ENCODE results near the gene ANO10.
"Not testable (repeated sequence)": the region's sequence is repeated elsewhere in the genome, so short reads cannot be mapped to it uniquely, and the experiment has no call there.

The ANO10 gene

GRCh38 chr3:43565661-43566341 is 56.0 kb downstream of the ANO10 start:
- not testable (repeated sequence) for DNase-seq

DNA sequence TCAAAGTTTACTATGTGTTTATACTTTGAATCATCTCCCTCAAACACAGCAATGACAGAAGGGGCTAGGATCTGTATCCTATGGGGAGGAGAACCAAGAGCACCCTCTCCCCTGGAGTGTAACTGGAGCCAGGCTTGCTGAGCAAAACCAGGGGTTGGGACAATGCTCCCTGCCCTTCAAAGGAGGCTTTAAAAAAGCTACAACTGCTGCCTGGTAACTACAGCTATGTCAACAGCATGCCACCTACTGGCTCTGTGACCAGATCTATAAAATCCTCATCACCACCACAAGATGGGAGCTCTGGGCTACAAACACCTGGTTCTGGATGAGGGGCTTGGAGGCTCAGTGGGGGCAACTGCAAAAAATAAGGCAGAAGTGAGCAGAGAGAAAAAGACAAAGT is 61.9 kb downstream of the ANO10 start:
- DNase-seq = no peak

DNA sequence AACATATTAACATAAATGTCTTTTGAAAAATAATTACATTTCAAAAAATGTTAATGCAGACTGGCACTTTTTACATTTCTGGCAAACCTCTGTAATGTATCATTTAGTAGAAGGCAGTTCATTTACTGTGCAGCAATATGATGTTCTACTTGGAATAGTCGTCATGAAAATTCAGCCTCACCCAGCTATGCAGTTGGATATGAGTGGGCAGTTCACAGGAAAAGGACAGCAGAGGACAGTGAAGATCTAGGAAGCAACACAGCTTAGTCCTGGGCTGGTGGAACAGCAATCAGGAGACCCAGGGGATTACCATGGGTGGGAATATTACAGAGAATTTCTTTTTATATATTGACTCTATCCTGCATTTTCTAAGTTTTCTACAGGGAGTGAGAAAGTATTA is 63.6 kb downstream of the ANO10 start:
- no peak for DNase-seq

DNA sequence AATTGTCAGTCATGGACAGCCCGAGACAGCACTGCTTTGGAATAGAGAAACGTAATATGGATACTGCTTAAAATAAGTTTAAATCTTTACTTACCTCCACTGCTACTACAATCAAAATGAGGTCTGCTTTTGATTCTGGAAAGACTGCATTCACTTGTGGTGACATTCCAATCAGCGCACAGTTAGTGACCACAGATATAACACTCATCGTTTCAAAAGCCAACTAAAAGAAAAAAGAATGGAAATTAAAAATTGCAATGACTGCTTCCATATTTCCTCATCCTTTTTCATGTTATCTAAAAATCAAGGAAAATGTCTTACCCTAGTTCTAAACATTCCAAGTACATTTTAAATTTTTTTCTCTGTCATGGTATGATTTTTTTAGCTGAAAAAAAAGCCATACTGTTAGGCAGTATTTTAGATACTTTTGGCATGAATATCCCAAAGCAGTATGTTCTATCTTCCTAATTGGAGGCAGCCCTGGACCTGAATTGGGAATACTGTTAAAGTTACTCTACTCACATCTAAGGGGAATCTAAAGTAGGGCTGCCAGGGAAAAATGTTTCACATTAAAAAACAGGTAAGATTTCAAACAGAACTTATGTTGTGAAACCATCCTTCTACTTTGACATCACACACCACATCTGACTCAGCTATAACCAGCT is 72.1 kb downstream of the ANO10 start:
- no peak for DNase-seq

DNA sequence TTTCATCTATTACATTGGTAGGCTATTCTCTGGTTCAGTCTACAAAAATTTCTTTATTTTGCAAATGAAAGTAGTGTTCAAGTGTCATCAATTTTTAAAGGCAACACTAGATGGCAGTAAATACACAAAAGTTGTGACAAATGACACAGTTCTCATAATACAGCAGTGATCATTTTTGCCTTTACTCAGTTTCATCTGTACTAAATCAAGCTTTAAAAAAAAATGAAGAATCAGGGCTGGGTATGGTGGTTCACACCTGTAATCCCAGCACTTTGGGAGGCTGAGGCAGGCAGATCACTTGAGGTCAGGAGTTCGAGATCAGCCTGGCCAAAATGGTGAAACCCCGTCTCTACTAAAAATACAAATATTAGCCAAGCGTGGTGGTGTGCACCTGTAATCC is 77.5 kb downstream of the ANO10 start:
- peak in 1 of 2 experiments; percentile 64 for DNase-seq

GRCh38 chr3:43542328-43543043 is 79.3 kb downstream of the ANO10 start:
- DNase-seq = no peak

DNA sequence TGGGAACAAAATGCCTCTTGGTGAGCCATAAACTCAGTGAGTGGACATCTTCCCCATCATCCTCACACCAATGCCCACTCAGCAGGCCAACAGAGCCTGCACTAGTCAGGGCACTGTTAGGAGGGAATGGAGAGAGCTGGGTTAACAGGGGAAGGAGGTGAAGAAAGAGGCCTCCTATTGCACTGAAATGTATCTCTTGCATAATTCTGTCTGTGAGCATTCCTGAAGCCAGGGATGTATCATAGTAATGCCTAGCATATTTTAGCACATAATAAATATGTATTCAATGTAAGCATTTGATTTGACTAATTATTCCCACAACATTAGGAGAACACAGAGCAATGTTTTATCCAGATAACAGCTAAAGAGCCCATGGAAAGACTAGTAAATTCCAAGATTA is 81.2 kb downstream of the ANO10 start:
- no peak for DNase-seq

GRCh38 chr3:43539321-43539720 is 82.5 kb downstream of the ANO10 start:
- no peak for DNase-seq

DNA sequence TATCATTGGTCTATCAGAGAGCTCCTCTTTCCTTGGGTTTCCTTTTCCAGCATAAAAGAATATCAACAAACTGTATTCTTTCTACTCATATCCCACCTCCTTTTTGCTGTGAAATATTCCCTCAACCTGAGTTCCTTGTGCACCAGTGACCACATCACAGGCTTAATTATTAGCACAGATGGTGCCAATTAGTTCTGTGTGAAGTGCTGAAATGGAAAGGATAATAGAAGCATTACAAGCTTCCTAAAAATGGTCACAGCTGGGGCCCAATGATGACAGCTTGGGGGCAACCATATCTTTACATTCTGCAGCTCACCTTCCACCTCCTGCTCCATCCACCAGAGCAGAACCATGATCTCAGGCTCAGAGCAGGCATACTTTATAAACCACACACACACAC is 84.6 kb downstream of the ANO10 start:
- DNase-seq = no peak

- no peak for DNase-seq
Observed at GRCh38 chr3:43534675-43535074, 87.1 kb downstream of the ANO10 start.

- DNase-seq = no peak
Observed at GRCh38 chr3:43533009-43533408, 88.8 kb downstream of the ANO10 start.

- DNase-seq = no peak
Observed at GRCh38 chr3:43531835-43532234, 90.0 kb downstream of the ANO10 start.

DNA sequence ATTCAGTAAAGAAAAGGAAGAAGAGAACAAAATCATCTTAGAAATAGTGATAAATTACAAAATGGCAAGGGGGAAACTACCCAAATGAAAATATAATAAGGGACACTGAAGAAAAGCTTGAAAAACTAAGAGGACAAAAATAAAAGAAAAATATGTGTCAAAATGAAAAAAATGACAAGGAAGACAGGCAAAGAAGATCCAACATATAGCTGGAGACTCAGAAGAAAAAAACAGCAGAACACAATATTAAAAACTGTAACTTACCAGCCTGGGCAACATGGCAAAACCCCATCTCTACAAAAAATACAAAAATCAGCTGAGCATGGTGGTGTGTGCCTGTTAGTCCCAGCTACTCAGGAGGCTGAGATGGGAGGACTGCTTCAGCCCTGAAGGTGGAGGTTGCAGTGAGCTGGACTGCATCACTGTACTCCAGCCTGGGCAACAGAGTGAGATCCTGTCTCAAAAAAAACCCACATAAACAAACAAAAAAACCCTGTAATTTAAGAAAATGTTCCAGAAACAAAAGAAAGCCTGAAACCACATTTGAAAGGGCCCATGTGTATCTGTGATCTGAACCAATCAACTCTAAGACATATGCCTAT is 93.2 kb downstream of the ANO10 start:
- no peak for DNase-seq

- DNase-seq = no peak
Observed at GRCh38 chr3:43526956-43527355, 94.9 kb downstream of the ANO10 start.

DNA sequence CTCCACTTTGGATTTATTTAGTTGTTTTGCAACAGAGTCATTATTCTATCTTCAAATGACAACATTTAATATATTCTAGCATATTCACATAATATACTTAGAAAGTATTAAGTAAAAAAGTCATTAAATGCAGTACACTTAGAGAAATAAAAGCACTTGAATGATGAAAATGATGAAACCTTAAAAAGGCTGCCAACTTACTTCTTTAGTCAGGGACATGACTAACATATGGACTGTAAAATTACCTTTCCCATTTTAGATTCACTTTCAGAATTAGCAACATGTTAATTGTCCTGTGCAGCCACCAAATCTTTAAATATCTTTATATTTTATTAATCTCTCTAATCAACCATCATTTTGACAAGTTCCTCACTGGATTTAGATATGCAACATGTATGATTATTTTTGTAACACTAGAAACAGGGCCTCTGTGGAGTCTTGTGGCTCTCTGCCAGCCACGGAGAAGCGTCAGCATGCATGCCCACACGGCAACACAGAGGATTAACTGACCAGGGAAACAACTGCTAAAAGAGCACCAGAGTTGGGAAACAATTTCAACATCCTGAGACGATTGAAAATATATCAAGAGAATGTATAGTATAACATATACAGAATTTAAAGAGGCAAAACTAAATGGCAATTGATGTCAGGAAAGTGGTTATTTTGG is 95.7 kb downstream of the ANO10 start:
- DNase-seq = no peak

- no peak for DNase-seq
Observed at GRCh38 chr3:43525386-43525785, 96.4 kb downstream of the ANO10 start.

DNA sequence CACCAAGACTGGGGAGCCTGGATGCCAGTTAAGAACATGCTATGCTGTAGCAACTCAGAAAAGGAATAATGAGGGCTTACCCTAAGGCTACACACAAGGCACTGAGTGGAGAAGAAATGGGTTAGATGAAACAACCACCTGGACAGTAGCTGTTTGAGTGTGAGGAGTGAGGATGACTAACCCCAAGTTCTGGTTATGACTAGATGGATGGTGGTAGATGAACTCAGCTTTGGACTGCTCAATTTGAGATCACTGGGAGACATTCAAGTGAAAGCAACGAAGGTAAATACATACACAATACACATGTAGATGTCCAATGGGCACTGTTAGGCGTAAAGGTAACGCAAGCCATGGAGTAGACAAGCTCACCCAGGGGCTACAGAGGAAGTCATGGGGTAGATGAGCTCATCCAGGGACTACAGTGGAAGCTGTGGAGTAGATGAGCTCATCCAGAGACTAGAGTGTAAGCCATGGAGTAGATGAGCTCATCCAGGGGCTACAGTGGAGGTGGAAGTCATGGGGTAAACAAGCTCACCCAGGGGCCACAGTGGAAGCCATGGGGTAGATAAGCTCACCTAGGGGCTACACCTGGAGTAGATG is 98.3 kb downstream of the ANO10 start:
- DNase-seq = no peak

- DNase-seq = no peak
Observed at GRCh38 chr3:43522727-43523362, 99.0 kb downstream of the ANO10 start.

DNA sequence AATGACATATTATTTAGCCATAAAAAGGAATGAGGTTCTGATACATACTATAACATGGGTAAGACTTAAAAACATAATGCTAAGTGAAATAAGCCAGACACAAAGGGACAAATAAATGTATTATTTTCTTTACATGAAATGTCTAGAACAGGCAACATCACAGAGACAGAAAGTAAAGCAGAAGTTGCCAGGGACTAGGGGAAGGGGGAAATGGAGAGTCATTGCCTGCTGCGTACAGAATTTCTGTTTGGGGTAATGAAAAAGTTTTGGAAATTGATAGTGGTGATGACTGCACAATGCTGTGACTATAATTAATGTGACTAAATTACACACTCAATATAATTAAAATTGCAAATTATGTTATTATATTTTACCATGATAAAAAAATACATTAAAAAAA is 99.9 kb downstream of the ANO10 start:
- no peak for DNase-seq

DNA sequence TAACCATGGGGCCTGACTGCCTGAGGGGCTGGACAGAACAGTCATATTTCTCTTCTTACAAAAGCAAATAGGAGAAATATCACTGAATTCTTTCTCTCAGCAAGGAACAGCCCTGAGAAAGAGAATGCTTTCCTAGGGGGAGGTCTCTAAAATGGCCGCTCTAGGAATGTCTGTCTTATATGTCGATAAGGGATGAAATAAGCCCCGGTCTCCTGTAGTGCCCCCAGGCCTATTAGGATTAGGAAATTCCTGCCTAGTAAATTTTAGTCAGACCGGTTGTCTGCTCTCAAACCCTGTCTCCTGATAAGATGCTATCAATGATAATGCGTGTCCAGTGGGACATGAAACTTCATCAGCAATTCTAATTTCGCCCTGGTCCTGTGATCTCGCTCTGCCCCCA is 103.3 kb downstream of the ANO10 start:
- not testable (repeated sequence) for DNase-seq

DNA sequence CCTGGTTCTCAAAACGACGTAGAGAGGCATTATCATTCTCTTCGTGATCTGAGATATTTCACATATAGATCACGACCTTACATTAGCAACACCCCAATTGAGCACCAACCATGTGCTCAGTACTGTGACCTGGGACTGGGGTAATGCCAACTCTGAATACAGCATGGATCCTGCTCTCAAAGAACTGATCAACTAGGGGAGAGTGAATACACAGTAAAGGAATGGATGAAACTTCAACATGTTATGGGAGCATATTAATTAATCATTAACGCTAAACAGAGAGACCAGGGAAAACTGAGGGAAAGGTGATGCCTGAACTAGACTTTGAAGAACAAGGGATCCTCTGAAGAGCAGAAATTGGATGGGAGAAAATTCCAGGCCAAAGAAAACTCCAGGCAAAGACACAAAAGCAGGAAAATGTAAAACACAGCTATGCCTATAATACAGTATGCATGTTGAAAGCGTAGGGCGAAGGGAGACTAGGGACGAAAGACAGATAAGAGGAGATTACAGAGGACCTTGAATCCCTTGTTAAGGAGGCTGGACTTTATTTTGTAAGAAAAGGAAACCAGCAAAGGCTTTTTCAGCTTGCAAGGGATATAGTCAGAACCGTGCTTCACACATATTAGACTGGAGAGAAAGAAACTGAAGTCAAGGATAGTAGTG is 105.7 kb downstream of the ANO10 start:
- DNase-seq = no peak

Data from SW 1271 (cell line).